K562 (cell line): ENCODE measurements around the gene GCKR.

Experiments
- ESRRA ChIP-seq: fragments of 450-650 bp; IDR thresholded peaks from 2 replicates; pipeline ENCODE4 v1.6.1; 2014; ENCODE audit warnings: low read depth, mild to moderate bottlenecking, moderate library complexity, borderline replicate concordance
- KDM1A ChIP-seq, 2 experiments: fragments of 450-650 bp; IDR thresholded peaks; 2 replicates each; pipeline ENCODE4 v1.6.1; 2016; ENCODE audit warnings: mild to moderate bottlenecking in 2 of 2
- ZNF23 ChIP-seq: fragments of 250-450 bp; sonication (Bioruptor Pico); IDR thresholded peaks from 2 replicates; pipeline ENCODE4 v1.4.0; 2020; ENCODE audit warnings: mild to moderate bottlenecking

GRCh38 chr2:27448381-27448780 is 48.3 kb upstream of the GCKR start:
- TF ChIP-seq ESRRA (no peak), KDM1A (IDR thresholded peaks at IDR 0.05) (no peak), ZNF23 (CRISPR knock-in tag) (no peak)
